ENCODE data around the gene TXLNG.

Gene TXLNG

GRCh38 chrX:16786139-16786790 lies at the start of gene TXLNG:
Gene TXLNG (plus strand): TSS chrX:16786466. CDS start chrX:16786488, 22 bp downstream.
- Histone ChIP-seq H3K9ac (ENCODE audit: low read length) (peak within 1 kb of the TSS; percentile 77), H2AFZ (ENCODE audit: low read depth, low read length) (peak within 1 kb of the TSS; percentile 91)

GRCh38 chrX:16737024-16737423 lies 49.2 kb upstream of the TXLNG start:
- no peaks in the 10 kb centered on the region for H3K4me1 ChIP-seq (ENCODE audit: low read length)
- H2AFZ ChIP-seq (ENCODE audit: low read depth, low read length): no peak overlapping the region
- no peak overlapping the region for H3K27ac ChIP-seq (ENCODE audit: low read length)
- no peaks in the 10 kb centered on the region for H4K20me1 ChIP-seq (ENCODE audit: insufficient read depth, low read length)
- TF ChIP-seq CTCF (IDR thresholded peaks at IDR 0.05; ENCODE audit: low read depth, low read length) (no peak), EZH2phosphoT487 (IDR thresholded peaks at IDR 0.05; ENCODE audit: low read depth) (no peak)
- no peaks in the 10 kb centered on the region for H3K27me3 ChIP-seq (ENCODE audit: low read depth, low read length)
- no peak overlapping the region for H3K9ac ChIP-seq (ENCODE audit: low read length)
- no peak overlapping the region for H3K4me3 ChIP-seq (ENCODE audit: low read length)
- no peaks in the 10 kb centered on the region for H3K9me3 ChIP-seq (ENCODE audit: insufficient read depth, low read length)
- H3K36me3 ChIP-seq (replicated peaks; ENCODE audit: low read depth, low read length): peaks cover 11% of the 10 kb centered on the region
- no peak overlapping the region for H3K4me2 ChIP-seq (ENCODE audit: low read length)
- H3K79me2 ChIP-seq (ENCODE audit: low read length): 0 out of 2 replicates have a peak, but pooled peaks cover 2% of the 10 kb centered on the region

More at GRCh38 chrX:16786139-16786790, at the start of gene TXLNG:
- TF ChIP-seq EZH2phosphoT487 (IDR thresholded peaks at IDR 0.05; ENCODE audit: low read depth): no peak
- TF ChIP-seq CTCF (IDR thresholded peaks at IDR 0.05; ENCODE audit: low read depth, low read length): no peak
- Histone ChIP-seq H3K4me1 (ENCODE audit: low read length) (peaks cover 7% of the 10 kb centered on the region), H3K4me2 (ENCODE audit: low read length) (peak within 1 kb of the TSS; percentile 92), H3K9me3 (ENCODE audit: insufficient read depth, low read length) (no peaks in the 10 kb centered on the region), H3K36me3 (replicated peaks; ENCODE audit: low read depth, low read length) (peaks cover 5% of the 10 kb centered on the region), H3K4me3 (ENCODE audit: low read length) (peak within 1 kb of the TSS; percentile 92), H3K79me2 (ENCODE audit: low read length) (peaks cover 50% of the 10 kb centered on the region), H4K20me1 (ENCODE audit: insufficient read depth, low read length) (peaks cover 8% of the 10 kb centered on the region), H3K27me3 (ENCODE audit: low read depth, low read length) (no peaks in the 10 kb centered on the region), H3K27ac (ENCODE audit: low read length) (peak within 1 kb of the TSS; percentile 65)

- H3K36me3 ChIP-seq (replicated peaks; ENCODE audit: low read depth, low read length): peaks cover 14% of the 10 kb centered on the region
Measured at GRCh38 chrX:16739574-16739973, 46.7 kb upstream of the TXLNG start.

More at GRCh38 chrX:16739574-16739973, 46.7 kb upstream of the TXLNG start:
- no peaks in the 10 kb centered on the region for H3K4me1 ChIP-seq (ENCODE audit: low read length)
- H3K9ac ChIP-seq (ENCODE audit: low read length): no peak overlapping the region
- no peaks in the 10 kb centered on the region for H3K79me2 ChIP-seq (ENCODE audit: low read length)
- H3K4me3 ChIP-seq (ENCODE audit: low read length): no peak overlapping the region
- H4K20me1 ChIP-seq (ENCODE audit: insufficient read depth, low read length): no peaks in the 10 kb centered on the region
- H3K9me3 ChIP-seq (ENCODE audit: insufficient read depth, low read length): no peaks in the 10 kb centered on the region
- TF ChIP-seq CTCF (IDR thresholded peaks at IDR 0.05; ENCODE audit: low read depth, low read length) (no peak), EZH2phosphoT487 (IDR thresholded peaks at IDR 0.05; ENCODE audit: low read depth) (no peak)
- H2AFZ ChIP-seq (ENCODE audit: low read depth, low read length): no peak overlapping the region
- no peak overlapping the region for H3K27ac ChIP-seq (ENCODE audit: low read length)
- no peak overlapping the region for H3K4me2 ChIP-seq (ENCODE audit: low read length)
- H3K27me3 ChIP-seq (ENCODE audit: low read depth, low read length): no peaks in the 10 kb centered on the region
